Osteoblast (primary cell): Measurements from ENCODE around the gene C9. TPM values are rescaled to one million over a fixed set of nuclear protein-coding genes. Genes with fewer than 3 reads are reported as not detected.
"Not testable (repeated sequence)": the region's sequence is repeated elsewhere in the genome, so short reads cannot be mapped to it uniquely, and the experiment has no call there.

ENCODE experiments used
- DNase-seq: peaks from one replicate; pipeline ENCODE4 v3.0.0; 2011; ENCODE audit warnings: low spot score, mixed read lengths; ENCODE audit not compliant: insufficient read length; ENCODE audit errors: missing footprints
- H2AFZ ChIP-seq: 2 replicates; pipeline ENCODE4 v1.6.0; 2011; ENCODE audit warnings: mild to moderate bottlenecking, low read length
- H3K27ac ChIP-seq: 2 replicates; pipeline ENCODE4 v1.5.1; 2011; ENCODE audit warnings: mild to moderate bottlenecking, low read depth, low read length, moderate library complexity
- H3K27me3 ChIP-seq: 2 replicates; pipeline ENCODE4 v1.6.0; 2012; ENCODE audit warnings: mild to moderate bottlenecking, control low read depth, inconsistent platforms, low read length, moderate library complexity; ENCODE audit not compliant: insufficient read depth
- H3K36me3 ChIP-seq: 2 replicates; pipeline ENCODE4 v1.5.1; 2011; ENCODE audit warnings: mild to moderate bottlenecking, low read length, control low read depth, moderate library complexity; ENCODE audit not compliant: insufficient read depth
- H3K4me1 ChIP-seq: 2 replicates; pipeline ENCODE4 v1.5.1; 2011; ENCODE audit warnings: mild to moderate bottlenecking, low read length, control low read depth, moderate library complexity; ENCODE audit not compliant: insufficient read depth
- H3K4me2 ChIP-seq: 2 replicates; pipeline ENCODE4 v1.6.0; 2011; ENCODE audit warnings: mild to moderate bottlenecking, low read length; ENCODE audit not compliant: insufficient read depth
- H3K4me3 ChIP-seq: fragments of 200-600 bp; sonication (generic); 3 replicates; pipeline ENCODE4 v1.5.1; 2012; ENCODE audit warnings: mild to moderate bottlenecking, low read length, inconsistent platforms; ENCODE audit not compliant: insufficient read depth
- H3K79me2 ChIP-seq: 2 replicates; pipeline ENCODE4 v1.6.0; 2012; ENCODE audit warnings: mild to moderate bottlenecking, low read length, control low read depth, inconsistent platforms; ENCODE audit not compliant: insufficient read depth
- H3K9me3 ChIP-seq: 2 replicates; pipeline ENCODE4 v1.5.1; 2011; ENCODE audit warnings: low read depth, low read length, control low read depth
- H4K20me1 ChIP-seq: 2 replicates; pipeline ENCODE4 v1.6.0; 2012; ENCODE audit warnings: mild to moderate bottlenecking, low read length, control low read depth; ENCODE audit not compliant: insufficient read depth
- CTCF ChIP-seq: IDR thresholded peaks from 2 replicates; pipeline ENCODE4 v1.5.1; 2011; ENCODE audit warnings: mild to moderate bottlenecking, low read depth, low read length, moderate library complexity; ENCODE audit errors: extremely low read depth
- total RNA-seq: library from RNA; depleted of rRNA; stranded (reverse); fragments of >200 nt; gene quantifications from 2 replicates; pipeline ENCODE4 v1.2.3, GENCODE V29; 2012

The C9 gene
- total RNA-seq, 1 donor = 0.36 TPM

- H3K27ac ChIP-seq = no peak overlapping the region
- H3K4me3 ChIP-seq = no peak overlapping the region
- peaks cover 28% of the 10 kb centered on the region for H3K27me3 ChIP-seq
- no peaks in the 10 kb centered on the region for H4K20me1 ChIP-seq
- H2AFZ ChIP-seq = no peak overlapping the region
- DNase-seq = no peak
- no peak overlapping the region for H3K4me2 ChIP-seq
- no peaks in the 10 kb centered on the region for H3K9me3 ChIP-seq
- no peaks in the 10 kb centered on the region for H3K36me3 ChIP-seq
- no peaks in the 10 kb centered on the region for H3K79me2 ChIP-seq
- peaks cover 7% of the 10 kb centered on the region for H3K4me1 ChIP-seq
- no peak for TF ChIP-seq CTCF
Observed at GRCh38 chr5:39328731-39329130, 35.6 kb downstream of the C9 start.

GRCh38 chr5:39323542-39323941 is 40.8 kb downstream of the C9 start:
- no peak for TF ChIP-seq CTCF

GRCh38 chr5:39319395-39319794 is 44.9 kb downstream of the C9 start:
- Histone ChIP-seq H3K36me3 (no peaks in the 10 kb centered on the region), H3K27ac (no peak overlapping the region), H3K4me3 (no peak overlapping the region), H3K4me1 (no peaks in the 10 kb centered on the region), H3K9me3 (no peaks in the 10 kb centered on the region), H3K79me2 (no peaks in the 10 kb centered on the region), H4K20me1 (no peaks in the 10 kb centered on the region), H3K27me3 (peaks cover 4% of the 10 kb centered on the region), H3K4me2 (no peak overlapping the region), H2AFZ (no peak overlapping the region)
- no peak for DNase-seq
- no peak for TF ChIP-seq CTCF

More at GRCh38 chr5:39323542-39323941, 40.8 kb downstream of the C9 start:
- no peaks in the 10 kb centered on the region for H3K9me3 ChIP-seq
- no peaks in the 10 kb centered on the region for H3K4me1 ChIP-seq
- DNase-seq = no peak
- no peak overlapping the region for H3K4me3 ChIP-seq
- H3K36me3 ChIP-seq = no peaks in the 10 kb centered on the region
- H3K27ac ChIP-seq = no peak overlapping the region
- no peak overlapping the region for H3K4me2 ChIP-seq
- no peaks in the 10 kb centered on the region for H4K20me1 ChIP-seq
- no peak overlapping the region for H2AFZ ChIP-seq
- H3K79me2 ChIP-seq = no peaks in the 10 kb centered on the region
- peaks cover 22% of the 10 kb centered on the region for H3K27me3 ChIP-seq

- not testable (repeated sequence) for DNase-seq, H3K27ac ChIP-seq, H3K79me2 ChIP-seq, H3K27me3 ChIP-seq, H3K9me3 ChIP-seq, H3K4me2 ChIP-seq, H4K20me1 ChIP-seq, H3K4me1 ChIP-seq, H2AFZ ChIP-seq, H3K4me3 ChIP-seq, H3K36me3 ChIP-seq
Observed at GRCh38 chr5:39316464-39316863, 47.8 kb downstream of the C9 start.
